Stimulated activated CD4-positive, alpha-beta T cell treated with anti-CD3 and anti-CD28 coated beads, Interleukin-4, amount 100 ng/mL, for 1 hour (primary cell): ENCODE measurements around the gene LBP.
A peak's percentile ranks its signal among the peaks of the same experiment; 100 is the strongest.
"Not testable (repeated sequence)": the region's sequence is repeated elsewhere in the genome, so short reads cannot be mapped to it uniquely, and the experiment has no call there.

ENCODE experiments used
- DNase-seq: peaks from one replicate; pipeline ENCODE4 v3.0.0-alpha.2; 2020

LBP gene

GRCh38 chr20:38405132-38405531, 58.9 kb downstream of the LBP start:
- DNase-seq: no peak

- DNase-seq: no peak
Measured at GRCh38 chr20:38406476-38406875, 60.2 kb downstream of the LBP start.

- DNase-seq: no peak
Measured at GRCh38 chr20:38407321-38407720, 61.0 kb downstream of the LBP start.

GRCh38 chr20:38407822-38408221, 61.5 kb downstream of the LBP start:
- not testable (repeated sequence) for DNase-seq

GRCh38 chr20:38412877-38413577, 66.7 kb downstream of the LBP start:
- DNase-seq: no peak

- no peak for DNase-seq
Measured at GRCh38 chr20:38414769-38415450, 68.6 kb downstream of the LBP start.

GRCh38 chr20:38418509-38419204, 72.4 kb downstream of the LBP start:
- DNase-seq: no peak

- DNase-seq: no peak
Measured at GRCh38 chr20:38420388-38421085, 74.3 kb downstream of the LBP start.

GRCh38 chr20:38421915-38422314, 75.6 kb downstream of the LBP start:
- no peak for DNase-seq

GRCh38 chr20:38423541-38423940, 77.3 kb downstream of the LBP start:
- no peak for DNase-seq

GRCh38 chr20:38424401-38424800, 78.1 kb downstream of the LBP start:
- no peak for DNase-seq

GRCh38 chr20:38426006-38426897, 80.0 kb downstream of the LBP start:
- peak; percentile 25 for DNase-seq
